OCI-LY7 (cell line): ENCODE data around the gene STAG2.

ENCODE experiments used
- EZH2phosphoT487 ChIP-seq: fragments of 200-600 bp; sonication (generic); IDR thresholded peaks from 2 replicates; pipeline ENCODE4 v1.6.1; 2018; ENCODE audit warnings: low read depth, borderline replicate concordance, mild to moderate bottlenecking, mixed run types, antibody characterized with exemption, low read length, moderate library complexity, mixed read lengths
- TF ChIP-seq, protein P1 (sequence below): fragments of 200-600 bp; sonication (generic); conservative IDR thresholded peaks from 2 replicates; pipeline ENCODE4 v1.5.1; 2014; ENCODE audit warnings: mild to moderate bottlenecking, antibody characterized with exemption, low read length, moderate library complexity, mixed read lengths

DNA sequence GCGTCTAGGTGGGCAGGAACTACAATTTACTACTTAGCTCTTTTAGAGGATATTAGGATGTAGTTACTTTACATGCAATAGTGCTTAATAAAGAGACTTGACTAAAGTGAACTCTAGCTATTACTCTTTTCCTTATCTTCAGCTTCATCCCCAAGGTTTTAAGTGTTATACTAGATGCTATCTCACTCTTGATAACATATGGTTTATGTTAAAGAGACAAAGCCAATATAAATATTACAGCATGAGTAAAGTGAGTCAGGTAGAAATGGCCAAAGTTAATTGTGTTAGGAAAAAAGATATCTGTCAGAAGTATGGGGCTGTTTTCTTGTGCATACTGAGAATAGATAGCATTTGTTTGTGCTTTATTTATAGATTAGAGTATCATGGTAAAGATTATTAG lies 80.5 kb downstream of the STAG2 start:
- TF ChIP-seq, protein P1, sequence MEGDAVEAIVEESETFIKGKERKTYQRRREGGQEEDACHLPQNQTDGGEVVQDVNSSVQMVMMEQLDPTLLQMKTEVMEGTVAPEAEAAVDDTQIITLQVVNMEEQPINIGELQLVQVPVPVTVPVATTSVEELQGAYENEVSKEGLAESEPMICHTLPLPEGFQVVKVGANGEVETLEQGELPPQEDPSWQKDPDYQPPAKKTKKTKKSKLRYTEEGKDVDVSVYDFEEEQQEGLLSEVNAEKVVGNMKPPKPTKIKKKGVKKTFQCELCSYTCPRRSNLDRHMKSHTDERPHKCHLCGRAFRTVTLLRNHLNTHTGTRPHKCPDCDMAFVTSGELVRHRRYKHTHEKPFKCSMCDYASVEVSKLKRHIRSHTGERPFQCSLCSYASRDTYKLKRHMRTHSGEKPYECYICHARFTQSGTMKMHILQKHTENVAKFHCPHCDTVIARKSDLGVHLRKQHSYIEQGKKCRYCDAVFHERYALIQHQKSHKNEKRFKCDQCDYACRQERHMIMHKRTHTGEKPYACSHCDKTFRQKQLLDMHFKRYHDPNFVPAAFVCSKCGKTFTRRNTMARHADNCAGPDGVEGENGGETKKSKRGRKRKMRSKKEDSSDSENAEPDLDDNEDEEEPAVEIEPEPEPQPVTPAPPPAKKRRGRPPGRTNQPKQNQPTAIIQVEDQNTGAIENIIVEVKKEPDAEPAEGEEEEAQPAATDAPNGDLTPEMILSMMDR: no peak
- TF ChIP-seq EZH2phosphoT487: no peak
